Astrocyte (in vitro differentiated cells and primary cell): ENCODE results near the gene PTPN5. TPM values are rescaled to one million over a fixed set of nuclear protein-coding genes. Genes with fewer than 3 reads are reported as not detected.

Experiments
- DNase-seq: peaks from one replicate; pipeline ENCODE4 v3.0.0-alpha.2; 2010; ENCODE audit warnings: low read depth
- FAIRE-seq: peaks from 2 replicates; lab custom pipeline; 2011; peaks lifted over from hg19 to GRCh38; lab: Jason Lieb, UNC
- H2AFZ ChIP-seq: 2 replicates; pipeline ENCODE4 v1.6.0; 2012; ENCODE audit warnings: low read depth, low read length, inconsistent platforms
- H3K27ac ChIP-seq: 2 replicates; pipeline ENCODE4 v1.5.1; 2011; ENCODE audit warnings: low read depth, low read length, inconsistent platforms
- H3K27me3 ChIP-seq: 2 replicates; pipeline ENCODE4 v1.6.0; 2011; ENCODE audit warnings: low read length, inconsistent platforms; ENCODE audit not compliant: insufficient read depth
- H3K36me3 ChIP-seq: 2 replicates; pipeline ENCODE4 v1.5.1; 2011; ENCODE audit warnings: low read length, inconsistent platforms; ENCODE audit not compliant: insufficient read depth
- H3K4me1 ChIP-seq: 2 replicates; pipeline ENCODE4 v1.5.1; 2011; ENCODE audit warnings: low read length, inconsistent platforms; ENCODE audit not compliant: insufficient read depth
- H3K4me2 ChIP-seq: 2 replicates; pipeline ENCODE4 v1.6.0; 2012; ENCODE audit warnings: low read length, inconsistent platforms
- H3K4me3 ChIP-seq: 2 replicates; pipeline ENCODE4 v1.5.1; 2011; ENCODE audit warnings: low read depth, mild to moderate bottlenecking, low read length, inconsistent platforms; ENCODE audit not compliant: insufficient read depth
- H3K79me2 ChIP-seq: 2 replicates; pipeline ENCODE4 v1.6.0; 2012; ENCODE audit warnings: mild to moderate bottlenecking, low read length, inconsistent platforms; ENCODE audit not compliant: insufficient read depth
- H3K9ac ChIP-seq: 2 replicates; pipeline ENCODE4 v1.6.0; 2012; ENCODE audit warnings: mild to moderate bottlenecking, low read length, inconsistent platforms
- H3K9me3 ChIP-seq: 2 replicates; pipeline ENCODE4 v1.5.1; 2012; ENCODE audit warnings: low read depth, mild to moderate bottlenecking, low read length, inconsistent platforms; ENCODE audit not compliant: insufficient read depth
- H4K20me1 ChIP-seq: 2 replicates; pipeline ENCODE4 v1.6.0; 2012; ENCODE audit warnings: low read length, inconsistent platforms; ENCODE audit not compliant: insufficient read depth
- H3K27ac Mint-ChIP-seq: one replicate; pipeline ENCODE4 v1.8.0; 2021; ENCODE audit warnings: mild to moderate bottlenecking, mixed read lengths; ENCODE audit not compliant: unreplicated experiment
- H3K27me3 Mint-ChIP-seq: one replicate; pipeline ENCODE4 v1.8.0; 2021; ENCODE audit warnings: low read depth, mixed read lengths; ENCODE audit not compliant: unreplicated experiment
- H3K36me3 Mint-ChIP-seq: one replicate; pipeline ENCODE4 v1.8.0; 2021; ENCODE audit warnings: low read depth, mixed read lengths; ENCODE audit not compliant: unreplicated experiment
- H3K4me1 Mint-ChIP-seq: one replicate; pipeline ENCODE4 v1.8.0; 2021; ENCODE audit warnings: low read depth, mixed read lengths; ENCODE audit not compliant: unreplicated experiment
- H3K4me3 Mint-ChIP-seq: one replicate; pipeline ENCODE4 v1.8.0; 2021; ENCODE audit warnings: mild to moderate bottlenecking, moderate library complexity, mixed read lengths; ENCODE audit not compliant: unreplicated experiment
- H3K9me3 Mint-ChIP-seq: one replicate; pipeline ENCODE4 v1.8.0; 2021; ENCODE audit warnings: mild to moderate bottlenecking, mixed read lengths; ENCODE audit not compliant: unreplicated experiment
- CTCF ChIP-seq: IDR thresholded peaks from 2 replicates; pipeline ENCODE4 v1.5.1; 2011; ENCODE audit warnings: low read depth, mild to moderate bottlenecking, inconsistent platforms, low read length, moderate library complexity; ENCODE audit not compliant: insufficient read depth
- EZH2 ChIP-seq: IDR thresholded peaks from 2 replicates; pipeline ENCODE4 v1.6.1; 2012; ENCODE audit warnings: mild to moderate bottlenecking, low read length, inconsistent platforms; ENCODE audit not compliant: insufficient read depth
- total RNA-seq: library from RNA; stranded (reverse); gene quantifications from 2 replicates; pipeline ENCODE4 v1.2.1, GENCODE V29; 2021

PTPN5 gene
- total RNA-seq, 1 donor from 2014 or later, result 0.07 TPM

GRCh38 chr11:18768472-18768901, 23.1 kb downstream of the PTPN5 start:
- H3K79me2 ChIP-seq, result no peaks in the 10 kb centered on the region
- H3K27ac ChIP-seq, result no peak overlapping the region
- Mint-ChIP-seq H3K4me1 (peaks cover 11% of the 10 kb centered on the region), H3K27ac (no peak overlapping the region), H3K27me3 (peaks cover 18% of the 10 kb centered on the region), H3K9me3 (peaks cover 2% of the 10 kb centered on the region), H3K36me3 (no peaks in the 10 kb centered on the region), H3K4me3 (no peak overlapping the region)
- no peak overlapping the region for H3K4me3 ChIP-seq
- no peaks in the 10 kb centered on the region for H4K20me1 ChIP-seq
- H3K9ac ChIP-seq, result no peak overlapping the region
- FAIRE-seq (no peak), DNase-seq (no peak)
- no peaks in the 10 kb centered on the region for H3K36me3 ChIP-seq
- no peaks in the 10 kb centered on the region for H3K9me3 ChIP-seq
- TF ChIP-seq CTCF (no peak), EZH2 (no peak)
- no peak overlapping the region for H3K4me2 ChIP-seq
- H3K4me1 ChIP-seq, result peaks cover 8% of the 10 kb centered on the region
- no peak overlapping the region for H2AFZ ChIP-seq
- H3K27me3 ChIP-seq, result no peaks in the 10 kb centered on the region

- no peak overlapping the region for H3K27ac ChIP-seq
- TF ChIP-seq EZH2 (no peak), CTCF (no peak)
- Mint-ChIP-seq H3K4me1 (peaks cover 11% of the 10 kb centered on the region), H3K36me3 (no peaks in the 10 kb centered on the region), H3K27ac (no peak overlapping the region), H3K27me3 (no peaks in the 10 kb centered on the region), H3K9me3 (no peaks in the 10 kb centered on the region), H3K4me3 (no peak overlapping the region)
- no peaks in the 10 kb centered on the region for H3K27me3 ChIP-seq
- no peaks in the 10 kb centered on the region for H3K79me2 ChIP-seq
- no peak overlapping the region for H2AFZ ChIP-seq
- no peak for DNase-seq
- no peaks in the 10 kb centered on the region for H3K36me3 ChIP-seq
- H3K4me3 ChIP-seq, result no peak overlapping the region
- no peak overlapping the region for H3K4me2 ChIP-seq
- H3K9ac ChIP-seq, result no peak overlapping the region
- no peaks in the 10 kb centered on the region for H4K20me1 ChIP-seq
- FAIRE-seq, result no peak
- H3K9me3 ChIP-seq, result no peaks in the 10 kb centered on the region
- H3K4me1 ChIP-seq, result peaks cover 8% of the 10 kb centered on the region
Observed at GRCh38 chr11:18766015-18766414, 25.6 kb downstream of the PTPN5 start.

GRCh38 chr11:18765554-18765953, 26.0 kb downstream of the PTPN5 start:
- Histone ChIP-seq H3K9ac (no peak overlapping the region), H3K4me3 (no peak overlapping the region), H2AFZ (no peak overlapping the region), H3K27me3 (no peaks in the 10 kb centered on the region), H3K4me1 (peaks cover 8% of the 10 kb centered on the region), H3K4me2 (no peak overlapping the region), H4K20me1 (no peaks in the 10 kb centered on the region), H3K9me3 (no peaks in the 10 kb centered on the region), H3K79me2 (no peaks in the 10 kb centered on the region), H3K36me3 (no peaks in the 10 kb centered on the region), H3K27ac (no peak overlapping the region)
- Mint-ChIP-seq H3K36me3 (no peaks in the 10 kb centered on the region), H3K9me3 (no peaks in the 10 kb centered on the region), H3K27me3 (no peaks in the 10 kb centered on the region), H3K4me3 (no peak overlapping the region), H3K4me1 (peaks cover 11% of the 10 kb centered on the region), H3K27ac (peak overlapping the region; percentile 59)
- FAIRE-seq (no peak), DNase-seq (no peak)
- TF ChIP-seq EZH2, result no peak
- no peak for TF ChIP-seq CTCF
